Endothelial cell of umbilical vein (primary cell): Measurements from ENCODE around the gene RNF5. TPM values are rescaled to one million over a fixed set of nuclear protein-coding genes. Genes with fewer than 3 reads are reported as not detected.

Experiments
- BruUV-seq: library from RNA; stranded (reverse); fragments of 400-500 nt; replicated peaks from 2 replicates; lab custom pipeline; 2021; lab: Mats Ljungman, UMichigan
- CTCF ChIA-PET: fragments of 300-600, 350-600 bp; sonication (Branson Sonifier 250); formaldehyde crosslinking; loops from one replicate; lab custom pipeline; 2021; ENCODE audit warnings: antibody characterized with exemption, inconsistent platforms; lab: Charles Lee
- POLR2A ChIA-PET: fragments of 300-600, 350-600 bp; sonication (Branson Sonifier 250); formaldehyde crosslinking; loops from one replicate; lab custom pipeline; 2021; ENCODE audit warnings: antibody characterized with exemption, inconsistent platforms; lab: Charles Lee
- DNase-seq: peaks from one replicate; pipeline ENCODE4 v3.0.0-alpha.2; 2011; ENCODE audit warnings: low read depth, low spot score
- FAIRE-seq: peaks from 2 replicates; lab custom pipeline; 2011; peaks lifted over from hg19 to GRCh38; lab: Jason Lieb, UNC
- H2AFZ ChIP-seq: 2 replicates; pipeline ENCODE4 v1.6.0; 2012; ENCODE audit warnings: low read depth, low read length, control low read depth, inconsistent platforms
- H3K27ac ChIP-seq: 2 replicates; pipeline ENCODE4 v1.5.1; 2011; ENCODE audit warnings: low read depth, mild to moderate bottlenecking, control low read depth, low read length, moderate library complexity; ENCODE audit not compliant: insufficient read depth
- H3K27me3 ChIP-seq, 2 experiments: 2 replicates each; pipeline versions ENCODE4 v1.6.0 to v1.6.1; 2011; ENCODE audit warnings: low read length in 2 of 2, mixed read lengths in 1 of 2; ENCODE audit not compliant: control insufficient read depth in 2 of 2, insufficient read depth in 2 of 2
- H3K36me3 ChIP-seq, 2 experiments: 2 replicates in 1 of 2; 3 replicates in 1 of 2; pipeline ENCODE4 v1.5.1; 2011; ENCODE audit warnings: low read length in 2 of 2, mild to moderate bottlenecking in 1 of 2, moderate library complexity in 1 of 2; ENCODE audit not compliant: control insufficient read depth in 2 of 2, insufficient read depth in 2 of 2; ENCODE audit errors: extremely low read depth in 1 of 2
- H3K4me1 ChIP-seq: 3 replicates; pipeline ENCODE4 v1.5.1; 2011; ENCODE audit warnings: mild to moderate bottlenecking, low read length; ENCODE audit not compliant: control insufficient read depth, insufficient read depth; ENCODE audit errors: extremely low read depth
- H3K4me2 ChIP-seq: 2 replicates; pipeline ENCODE4 v1.6.1; 2011; ENCODE audit warnings: low read length, control low read depth, mixed read lengths; ENCODE audit not compliant: insufficient read depth
- H3K4me3 ChIP-seq, 3 experiments: fragments of 200-600 bp in 1 of 3; sonication (generic), shearing (Covaris generic) in 1 of 3; replicated peaks in 1 of 3; 2 replicates each; pipeline ENCODE4 v1.5.1; 2011 to 2016; ENCODE audit warnings: control low read depth in 3 of 3, low read length in 3 of 3, mild to moderate bottlenecking in 2 of 3, inconsistent platforms in 1 of 3, low read depth in 1 of 3, moderate library complexity in 1 of 3; ENCODE audit not compliant: insufficient read depth in 1 of 3
- H3K79me2 ChIP-seq: 2 replicates; pipeline ENCODE4 v1.6.0; 2012; ENCODE audit warnings: low read length, inconsistent platforms; ENCODE audit not compliant: control insufficient read depth, insufficient read depth
- H3K9ac ChIP-seq: replicated peaks from 2 replicates; pipeline ENCODE3; 2011; ENCODE audit warnings: low read length, control low read depth; ENCODE audit not compliant: insufficient read depth; ENCODE audit errors: extremely low read depth
- H3K9me1 ChIP-seq: replicated peaks from 3 replicates; pipeline ENCODE4 v1.6.0; 2011; ENCODE audit warnings: mild to moderate bottlenecking, low read length; ENCODE audit not compliant: control insufficient read depth, insufficient read depth; ENCODE audit errors: extremely low read depth
- H3K9me3 ChIP-seq: replicated peaks from 2 replicates; pipeline ENCODE4 v1.5.1; 2012; ENCODE audit warnings: low read length, inconsistent platforms; ENCODE audit not compliant: control insufficient read depth, insufficient read depth
- H4K20me1 ChIP-seq: replicated peaks from 2 replicates; pipeline ENCODE3; 2011; ENCODE audit warnings: mild to moderate bottlenecking, low read length; ENCODE audit not compliant: control insufficient read depth, insufficient read depth; ENCODE audit errors: extremely low read depth
- FOS ChIP-seq: IDR thresholded peaks from 2 replicates; pipeline ENCODE4 v1.6.1; 2011; ENCODE audit warnings: mild to moderate bottlenecking, low read length, moderate library complexity, borderline replicate concordance; ENCODE audit not compliant: insufficient read depth
- POLR2A ChIP-seq: IDR thresholded peaks from 2 replicates; pipeline ENCODE4 v1.6.1; 2012; ENCODE audit warnings: low read depth, mild to moderate bottlenecking, control low read depth, low read length
- POLR2AphosphoS5 ChIP-seq: IDR thresholded peaks from 2 replicates; pipeline ENCODE4 v1.6.1; 2012; ENCODE audit warnings: low read depth, mild to moderate bottlenecking, control low read depth, low read length, moderate library complexity; ENCODE audit not compliant: insufficient read depth
- dilution Hi-C: fragments of 300-500 bp; cut with MboI; formaldehyde crosslinking; loops from one replicate; pipeline ENCODE4 v1.15.0; 2019; ENCODE audit warnings: low sequenced_read_pairs; ENCODE audit not compliant: extremely low pct_ligation_motif_present
- intact Hi-C: fragments of 100-400 bp; cut with micrococcal nuclease; formaldehyde crosslinking; loops from one replicate; pipeline ENCODE4 v1.10.0; 2022
- polyA plus RNA-seq, 4 experiments: library from polyadenylated mRNA; depleted of rRNA in 3 of 4; stranded (reverse) in 3 of 4; unstranded in 1 of 4; fragments of >200 nt; gene quantifications; 2 replicates each; pipeline versions ENCODE4 v1.2.1 to v1.2.3, GENCODE V29; 2011 to 2012; ENCODE audit warnings: missing spikeins in 1 of 4
- total RNA-seq: library from RNA; stranded (reverse); gene quantifications from 2 replicates; pipeline ENCODE4 v1.2.3, GENCODE V29; 2021
- TF ChIP-seq, protein P1 (sequence below), 2 donors: IDR thresholded peaks; 1 replicate in 1 of 2; 2 replicates in 1 of 2; pipeline ENCODE4 v1.5.1; 2011; ENCODE audit warnings: low read length in 2 of 2, mild to moderate bottlenecking in 2 of 2, moderate library complexity in 2 of 2, control low read depth in 1 of 2, inconsistent platforms in 1 of 2, low read depth in 1 of 2; ENCODE audit not compliant: insufficient read depth in 1 of 2; ENCODE audit errors: extremely low read depth in 1 of 2

The RNF5 gene
- total and polyA plus RNA-seq, 2 donors (not counting 3 experiments of a cell fraction or from before 2014, with no cell fraction given), result 49.2 to 100 TPM

DNA sequence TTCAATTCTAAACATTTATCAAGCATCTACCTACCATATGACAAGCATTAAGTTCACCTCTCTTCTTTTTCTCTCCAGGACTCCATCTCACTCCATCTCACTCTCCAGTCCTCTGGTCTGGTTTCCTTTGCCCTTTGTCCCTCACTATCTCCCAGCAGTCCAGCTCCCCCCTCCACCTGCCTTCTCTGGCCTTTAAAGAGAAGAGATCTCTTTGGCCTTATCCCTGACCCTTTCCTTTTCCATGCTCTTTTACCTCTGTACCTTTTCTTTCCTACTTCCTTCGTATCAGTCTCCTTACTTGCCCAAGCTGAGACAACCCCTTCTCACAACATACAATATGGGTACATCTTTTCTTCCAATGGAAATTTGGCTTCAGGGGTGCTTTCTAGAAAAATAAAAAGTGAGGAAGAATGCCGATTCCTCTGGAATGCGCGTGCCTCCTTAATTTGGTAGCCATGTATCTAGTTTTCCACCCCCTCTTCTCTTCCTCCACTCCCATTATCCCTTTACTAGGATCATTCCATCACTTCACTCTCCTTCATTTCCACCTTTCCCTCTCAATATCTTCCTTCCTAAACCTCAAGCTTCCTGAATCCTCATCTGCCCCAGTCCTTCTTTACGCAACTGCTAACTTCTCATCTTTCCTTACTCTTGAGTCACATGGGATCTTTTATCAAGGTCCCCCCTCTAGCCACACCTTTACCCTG is 1.6 kb upstream of the RNF5 start:
- TF ChIP-seq FOS, result no peak
- BruUV-seq, result TSS peak; percentile 41
- Histone ChIP-seq H2AFZ (peak overlapping the region; percentile 56), H3K9me3 (no peaks in the 10 kb centered on the region), H3K9me1 (no peaks in the 10 kb centered on the region), H3K4me3 (peak overlapping the region; percentile 9 to 70 (median 67)), H3K36me3 (peaks cover 0 to 11% of the 10 kb centered on the region in 2 experiments), H3K79me2 (peaks cover 21% of the 10 kb centered on the region), H4K20me1 (no peaks in the 10 kb centered on the region), H3K27me3 (no peaks in the 10 kb centered on the region), H3K4me1 (peaks cover 30% of the 10 kb centered on the region), H3K9ac (peak overlapping the region; percentile 86), H3K27ac (peak overlapping the region; percentile 83), H3K4me2 (peak overlapping the region; percentile 83)
- FAIRE-seq, result no peak
- ChIA-PET POLR2A (interaction anchor here (0.6 to 1.7 kb wide), 7 partner anchors 14 to 520 kb away, joined by 3 to 9 read pairs (median 5); partner anchors contain the start of genes ATF6B and PBX2), CTCF (interaction anchor here (1.0 to 2.9 kb wide), 3 partner anchors 19 to 29 kb away, joined by 3 to 15 read pairs (median 4); no protein-coding TSS in a partner anchor)
- DNase-seq, result no peak
- dilution Hi-C loops, result no loop called here
- intact Hi-C loops, result loop anchor here (1.0 to 5.0 kb wide), 4 partner anchors 22 to 796 kb away; partner anchors contain the start of genes FKBPL, NELFE, PPT2 and SKIC2

DNA sequence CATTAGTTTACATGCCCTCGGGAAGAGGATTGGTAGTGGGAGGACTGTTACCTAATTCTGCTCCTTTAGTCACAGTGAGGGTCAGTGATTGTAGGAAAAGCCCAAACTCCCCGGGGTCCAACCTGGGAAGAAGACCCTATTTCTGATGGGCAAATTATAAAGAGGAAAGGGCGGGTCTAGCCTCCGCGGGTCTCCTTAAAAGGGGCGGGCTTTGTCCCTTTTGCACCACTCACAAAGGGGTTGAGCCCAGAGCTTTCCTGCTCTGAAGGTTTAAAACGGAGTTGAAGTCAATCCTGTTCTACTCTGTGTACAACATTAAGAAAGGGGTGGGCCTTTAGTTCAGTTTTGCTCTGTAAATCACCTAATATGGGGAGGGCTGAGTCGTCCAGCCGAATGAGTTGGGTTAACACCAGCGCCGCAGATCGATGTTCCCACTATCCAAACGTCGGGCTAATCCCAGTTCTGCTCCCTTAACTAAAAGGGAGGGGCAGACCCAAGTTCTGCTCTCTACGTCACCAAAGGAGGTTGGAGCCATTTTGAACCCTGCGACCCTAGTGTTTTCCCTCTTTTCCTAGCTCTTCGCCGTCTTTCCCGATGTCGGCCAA is 920 bp upstream of the RNF5 start:
- Histone ChIP-seq H3K9ac (peak overlapping the region; percentile 86), H3K27me3 (no peaks in the 10 kb centered on the region), H3K4me3 (peak overlapping the region; percentile 9 to 67 (median 40)), H2AFZ (peak overlapping the region; percentile 56), H4K20me1 (no peaks in the 10 kb centered on the region), H3K9me1 (no peaks in the 10 kb centered on the region), H3K9me3 (no peaks in the 10 kb centered on the region), H3K4me1 (peaks cover 30% of the 10 kb centered on the region), H3K79me2 (peaks cover 21% of the 10 kb centered on the region), H3K4me2 (peak overlapping the region; percentile 83), H3K27ac (peak overlapping the region; percentile 83), H3K36me3 (peaks cover 0 to 11% of the 10 kb centered on the region in 2 experiments)
- ChIA-PET CTCF (interaction anchor here (0.7 to 2.9 kb wide), 5 partner anchors 13 to 47 kb away, joined by 3 to 15 read pairs (median 5); partner anchors contain the start of genes FKBPL, GPSM3 and PBX2), POLR2A (interaction anchor here (1.2 to 1.7 kb wide), 5 partner anchors 13 to 520 kb away, joined by 3 to 9 read pairs (median 4); partner anchors contain the start of genes ATF6B and PBX2)
- dilution Hi-C loops, result no loop called here
- BruUV-seq, result TSS peak; percentile 73
- TF ChIP-seq, protein P1, sequence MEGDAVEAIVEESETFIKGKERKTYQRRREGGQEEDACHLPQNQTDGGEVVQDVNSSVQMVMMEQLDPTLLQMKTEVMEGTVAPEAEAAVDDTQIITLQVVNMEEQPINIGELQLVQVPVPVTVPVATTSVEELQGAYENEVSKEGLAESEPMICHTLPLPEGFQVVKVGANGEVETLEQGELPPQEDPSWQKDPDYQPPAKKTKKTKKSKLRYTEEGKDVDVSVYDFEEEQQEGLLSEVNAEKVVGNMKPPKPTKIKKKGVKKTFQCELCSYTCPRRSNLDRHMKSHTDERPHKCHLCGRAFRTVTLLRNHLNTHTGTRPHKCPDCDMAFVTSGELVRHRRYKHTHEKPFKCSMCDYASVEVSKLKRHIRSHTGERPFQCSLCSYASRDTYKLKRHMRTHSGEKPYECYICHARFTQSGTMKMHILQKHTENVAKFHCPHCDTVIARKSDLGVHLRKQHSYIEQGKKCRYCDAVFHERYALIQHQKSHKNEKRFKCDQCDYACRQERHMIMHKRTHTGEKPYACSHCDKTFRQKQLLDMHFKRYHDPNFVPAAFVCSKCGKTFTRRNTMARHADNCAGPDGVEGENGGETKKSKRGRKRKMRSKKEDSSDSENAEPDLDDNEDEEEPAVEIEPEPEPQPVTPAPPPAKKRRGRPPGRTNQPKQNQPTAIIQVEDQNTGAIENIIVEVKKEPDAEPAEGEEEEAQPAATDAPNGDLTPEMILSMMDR (IDR thresholded peaks at IDR 0.05; ENCODE audit: extremely low read depth in 1 of 2, insufficient read depth in 1 of 2, low read depth in 1 of 2, low read length in 2 of 2), result no peak
- TF ChIP-seq POLR2AphosphoS5, result peak; percentile 31
- TF ChIP-seq POLR2A, result peak; percentile 58
- DNase-seq (no peak), FAIRE-seq (no peak)
- intact Hi-C loops, result loop anchor here (5.0 kb wide), 2 partner anchors 220 to 795 kb away; partner anchors contain the start of genes NELFE and SKIC2
